Smooth muscle cell of trachea (primary cell): ENCODE results near the gene C3orf20. TPM values are rescaled to one million over a fixed set of nuclear protein-coding genes. Genes with fewer than 3 reads are reported as not detected.

ENCODE experiments used
- total RNA-seq: library from RNA; depleted of rRNA; stranded (reverse); fragments of >200 nt; gene quantifications from 2 replicates; pipeline ENCODE4 v1.2.1, GENCODE V29; 2014

The C3orf20 gene
- total RNA-seq = under 0.01 TPM in 1 of 2 replicates, not detected in the other

DNA sequence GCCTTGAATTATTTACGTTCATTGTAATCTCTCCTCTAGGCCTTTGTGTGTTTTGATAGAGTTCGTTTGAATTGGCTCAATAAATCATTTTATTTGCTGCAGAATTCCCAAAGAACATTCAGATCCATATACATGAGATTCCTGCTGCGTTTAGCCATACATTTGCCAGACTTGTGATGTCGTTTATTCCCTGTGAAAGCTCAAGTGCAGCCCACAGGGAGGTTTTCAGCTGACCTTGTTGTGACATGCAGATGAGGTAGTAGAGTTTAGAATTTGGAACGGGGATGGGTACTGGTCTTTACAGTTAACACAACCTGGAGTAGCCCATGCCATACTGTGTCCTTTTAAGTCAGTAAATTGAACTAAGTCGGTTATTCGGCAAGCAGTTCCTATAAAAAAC lies at the start of gene C3orf20:
C3orf20 (plus strand) TSS at position 301 of the 400 bp plus-strand sequence. CDS start 7,573 bp downstream, outside the sequence.

DNA sequence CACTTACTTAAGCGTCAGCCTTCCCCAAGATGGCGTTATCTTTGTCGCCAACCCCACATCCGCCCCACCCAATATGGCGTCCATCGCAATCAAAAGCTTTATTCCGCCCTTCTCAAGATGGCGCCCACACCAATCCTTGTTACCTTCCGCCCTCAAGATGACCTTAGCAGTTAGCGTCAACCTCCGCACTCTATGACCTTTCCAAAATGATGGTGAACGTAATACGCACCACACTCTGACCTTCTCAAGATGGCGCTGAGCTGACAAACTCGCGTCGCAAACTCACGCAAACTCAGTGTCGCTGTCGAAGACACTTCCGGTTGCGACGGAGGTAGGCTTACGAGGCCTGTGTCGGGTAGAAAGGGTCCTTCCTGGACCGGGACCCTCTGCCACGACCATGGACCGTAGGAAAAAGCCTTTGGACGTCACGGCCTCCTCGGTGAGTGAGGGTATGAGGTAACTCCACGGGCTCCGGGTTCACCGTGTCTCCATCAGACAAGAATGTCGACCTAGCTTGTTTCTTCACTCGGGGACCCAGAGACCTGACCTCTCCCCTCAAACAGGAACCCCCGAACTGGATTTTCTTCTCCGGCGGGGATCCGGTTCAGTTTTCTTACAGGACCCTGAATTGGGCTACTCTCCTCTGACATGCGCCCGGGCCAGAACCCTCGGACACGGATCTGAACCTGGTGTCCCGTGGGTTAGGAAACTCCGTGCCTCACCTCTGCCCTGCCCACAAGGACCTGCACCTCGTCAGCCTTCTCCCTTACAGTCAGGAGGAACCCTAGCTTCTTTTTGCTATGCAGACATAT lies 23.3 kb upstream of the C3orf20 start, which contains the start of gene CCDC174:
CCDC174 (plus strand) TSS at position 323 of the 812 bp plus-strand sequence; CDS start at position 398, 75 bp downstream.

DNA sequence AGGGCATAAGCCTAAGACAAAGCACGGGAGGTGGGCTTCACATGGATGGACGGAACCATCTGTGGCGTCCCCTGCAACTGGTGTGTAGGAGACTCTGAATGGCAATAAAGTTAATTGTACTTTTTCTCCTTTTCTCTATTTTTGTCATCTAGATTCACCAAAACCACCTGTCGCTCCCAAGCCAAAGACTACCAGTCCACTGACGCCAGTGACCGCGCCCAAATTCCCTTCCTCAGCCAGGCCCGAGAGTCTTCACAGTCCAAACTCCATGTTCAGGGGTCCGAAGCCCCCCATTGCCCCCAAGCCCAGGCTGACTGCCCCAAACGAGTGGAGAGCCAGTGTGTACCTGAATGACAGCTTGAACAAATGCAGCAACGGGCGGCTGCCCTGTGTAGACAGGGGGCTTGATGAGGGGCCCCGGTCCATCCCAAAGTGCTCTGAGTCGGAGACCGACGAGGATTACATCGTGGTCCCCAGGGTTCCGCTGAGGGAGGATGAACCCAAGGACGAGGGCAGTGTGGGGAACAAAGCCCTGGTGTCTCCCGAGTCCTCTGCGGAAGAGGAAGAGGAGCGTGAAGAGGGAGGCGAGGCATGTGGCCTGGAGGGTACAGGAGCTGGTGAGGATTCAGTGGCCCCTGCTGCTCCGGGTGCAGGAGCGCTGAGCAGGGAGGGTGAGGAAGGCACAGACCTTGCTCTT lies 144.0 kb downstream of the C3orf20 start, which contains the start of gene FGD5:
FGD5 (plus strand) TSS at position 159 of the 697 bp plus-strand sequence; CDS start at position 269, 110 bp downstream.

Other genes with a start within 250 kb of the C3orf20 start
- gene GRIP2, start 134.8 kb upstream of the C3orf20 start, total RNA-seq = 0.15 and 0.17 TPM in 2 replicates
- 9.6 and 14.0 TPM in 2 replicates for gene CCDC174, start 23.4 kb upstream of the C3orf20 start, total RNA-seq
- 1.7 and 1.8 TPM in 2 replicates for gene FGD5, start 143.8 kb downstream of the C3orf20 start, total RNA-seq